C4-2B (cell line): ENCODE measurements around the gene SIL1.

ENCODE experiments used
- CTCF ChIP-seq: fragments of 450-650 bp; conservative IDR thresholded peaks from 2 replicates; pipeline ENCODE4 v1.5.1; 2017; ENCODE audit warnings: mild to moderate bottlenecking
- ZFX ChIP-seq: fragments of 450-650 bp; IDR thresholded peaks from 2 replicates; pipeline ENCODE4 v1.6.1; 2017

GRCh38 chr5:139212486-139212885 is 14.3 kb upstream of the SIL1 start:
- TF ChIP-seq CTCF = no peak
- no peak for TF ChIP-seq ZFX
